ENCODE results near the gene RHBDL3.
A peak's percentile ranks its signal among the peaks of the same experiment; 100 is the strongest.
"Not testable (repeated sequence)": the region's sequence is repeated elsewhere in the genome, so short reads cannot be mapped to it uniquely, and the experiment has no call there.

Gene RHBDL3

DNA sequence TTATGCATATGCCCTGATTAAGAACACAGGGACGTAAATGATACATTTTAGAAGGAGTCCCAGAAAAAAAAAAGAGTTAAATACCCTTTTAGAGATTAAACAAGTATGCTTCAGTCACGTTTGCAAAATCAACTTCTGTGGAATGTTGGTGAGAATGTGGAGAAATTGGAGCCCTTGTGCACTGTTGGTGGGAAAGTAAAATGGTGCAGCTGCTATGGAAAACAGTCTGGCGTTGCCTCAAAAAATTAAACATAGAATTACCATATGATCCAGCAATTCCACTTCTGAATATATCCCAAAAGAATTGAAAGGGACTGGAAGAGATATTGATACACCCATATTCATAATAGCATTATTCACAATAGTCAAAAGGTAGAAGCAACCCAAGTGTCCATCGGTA lies 26.5 kb downstream of the RHBDL3 start:
- no peak for DNase-seq

DNA sequence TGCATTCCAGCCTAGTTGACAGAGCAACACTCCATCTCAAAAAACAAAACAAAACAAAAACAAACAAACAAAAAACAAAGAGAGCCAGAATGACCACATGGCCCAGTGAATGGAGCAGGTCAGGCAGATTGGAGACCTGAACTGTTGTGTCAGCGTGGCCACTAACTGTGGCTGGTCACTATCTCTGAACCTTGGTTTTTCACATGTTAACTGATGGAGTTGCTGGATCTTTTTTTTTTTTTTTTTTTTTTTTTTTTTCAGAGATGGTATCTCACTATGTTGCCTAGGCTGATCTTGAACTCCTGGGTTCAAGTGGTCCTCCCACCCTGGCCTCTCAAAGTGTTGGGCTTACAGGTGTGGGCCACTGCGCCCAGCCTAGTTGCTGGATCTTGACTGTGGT lies 31.8 kb downstream of the RHBDL3 start:
- DNase-seq: no peak

DNA sequence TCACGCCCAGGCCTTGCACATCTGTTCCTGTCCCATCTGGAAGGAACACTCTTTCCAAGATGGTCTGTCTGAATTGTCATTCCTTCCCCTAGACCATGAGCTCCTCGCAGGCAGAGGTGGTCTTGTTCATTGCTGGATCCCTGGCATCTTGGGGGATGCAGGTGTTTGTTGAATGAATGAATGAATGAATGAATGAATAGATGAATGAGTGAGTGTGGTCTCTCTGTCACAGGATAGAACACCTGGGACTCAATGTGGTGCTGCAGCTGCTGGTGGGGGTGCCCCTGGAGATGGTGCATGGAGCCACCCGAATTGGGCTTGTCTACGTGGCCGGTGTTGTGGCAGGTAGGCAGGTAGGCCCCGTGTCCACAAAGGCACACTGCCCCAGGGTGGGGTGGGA lies 32.2 kb downstream of the RHBDL3 start:
- no peak for DNase-seq

GRCh38 chr17:32298298-32298697 lies 32.7 kb downstream of the RHBDL3 start:
- no peak for DNase-seq

DNA sequence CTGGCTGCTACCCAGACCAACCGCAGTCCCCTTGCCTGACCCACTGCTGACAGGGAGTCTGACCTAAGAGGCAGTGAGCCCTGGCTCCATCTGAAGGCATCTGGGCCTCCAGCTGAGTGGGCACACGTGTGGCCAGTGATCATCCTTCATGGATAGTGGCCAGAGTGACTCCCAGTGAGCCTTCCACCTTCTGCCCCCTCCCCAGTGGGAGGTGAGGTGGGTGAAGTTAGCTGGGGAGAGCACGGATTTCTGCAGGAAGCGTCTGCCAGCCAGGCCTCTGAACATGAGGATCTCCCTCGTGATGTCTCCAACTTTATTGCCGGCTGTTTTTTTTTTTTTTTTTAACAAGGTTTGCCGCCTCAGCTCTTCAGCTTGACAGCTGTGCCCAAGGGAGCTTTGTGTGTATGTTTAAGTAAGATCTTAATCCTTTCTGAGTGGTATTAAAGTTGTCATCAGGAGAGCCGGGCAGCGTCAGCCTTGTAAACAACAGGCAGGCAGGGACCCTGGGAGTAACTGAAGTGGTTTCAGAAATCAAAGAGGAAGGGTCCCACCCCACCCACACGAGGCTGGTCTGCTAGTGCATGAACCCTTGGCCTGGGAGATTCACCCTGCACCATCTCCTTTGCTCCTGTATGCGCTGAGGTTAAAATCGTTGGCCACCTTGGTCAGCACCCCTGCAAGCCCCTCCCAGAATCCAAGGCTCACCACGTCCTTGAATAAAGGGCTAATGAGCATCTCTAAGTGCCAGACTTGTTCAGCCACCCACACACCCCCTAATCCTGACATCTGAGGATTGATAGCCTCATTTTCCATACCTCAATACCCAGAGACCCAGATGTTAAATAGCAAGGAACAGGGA lies 33.3 kb downstream of the RHBDL3 start:
- no peak for DNase-seq

DNA sequence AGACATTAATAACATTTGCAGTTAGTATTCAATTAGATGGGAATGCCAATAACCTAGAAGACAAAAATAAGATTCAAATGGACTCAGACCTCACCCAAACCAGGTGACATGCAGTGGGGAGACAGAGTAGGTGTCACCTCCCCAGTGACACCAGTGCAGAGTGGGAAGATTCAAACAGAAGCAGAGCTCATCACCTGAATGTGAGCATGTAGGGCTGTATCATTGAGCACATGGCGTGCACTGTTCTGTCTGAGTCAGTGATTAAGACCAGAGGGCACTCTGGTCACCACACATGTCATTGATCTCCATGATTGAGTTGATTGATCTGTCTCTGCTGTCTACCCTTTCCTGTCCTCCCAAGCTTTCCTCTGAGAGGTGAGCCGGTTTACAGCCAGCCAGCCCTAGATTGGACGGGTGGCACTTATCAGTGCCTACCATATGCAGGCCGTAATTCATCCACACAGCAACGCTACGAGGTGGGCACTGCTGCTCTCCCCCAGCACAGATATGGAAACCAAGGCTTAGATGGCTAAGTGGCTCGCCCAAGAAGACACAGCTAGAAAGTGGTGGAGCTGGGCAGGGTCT lies 34.0 kb downstream of the RHBDL3 start:
- DNase-seq: no peak

GRCh38 chr17:32302037-32302436 lies 36.4 kb downstream of the RHBDL3 start:
- no peak for DNase-seq

DNA sequence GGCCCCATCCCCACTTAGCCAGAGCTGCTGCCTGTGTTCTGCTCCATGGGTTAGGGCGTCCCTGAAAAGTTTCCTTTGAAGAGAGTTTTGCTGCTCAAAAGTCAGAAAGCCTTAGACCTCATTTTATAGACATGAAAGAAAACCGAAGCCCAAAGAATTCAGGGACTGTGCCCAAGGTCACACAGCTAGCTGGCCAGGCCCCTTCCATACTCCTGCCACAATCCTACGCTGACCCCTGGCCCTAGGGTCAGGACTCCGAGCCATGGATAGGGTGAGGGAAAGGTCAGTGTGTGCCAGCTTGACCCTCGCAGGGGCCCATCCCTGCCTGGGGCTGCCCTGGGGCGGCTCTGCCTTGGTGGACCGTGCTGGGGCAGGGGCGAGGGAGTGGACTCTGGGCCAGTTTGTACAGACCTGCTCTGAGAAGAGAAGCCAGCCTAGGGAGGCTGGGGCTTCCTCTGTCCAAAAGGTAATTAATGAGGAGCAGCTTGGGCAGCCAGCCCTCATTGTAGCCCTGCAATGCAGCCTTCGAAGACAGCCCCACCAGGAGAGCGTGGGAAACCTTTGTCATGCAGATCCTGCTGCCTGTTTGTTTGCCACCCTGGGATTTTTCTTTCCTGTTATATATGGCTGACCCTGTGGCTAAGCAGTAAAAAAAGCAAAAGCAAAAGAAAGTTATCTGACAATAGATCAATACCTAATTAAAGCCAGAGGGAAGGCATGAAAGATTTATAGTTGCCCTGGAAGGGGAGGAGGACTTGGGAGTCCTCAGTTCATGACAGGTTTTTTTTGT lies 37.4 kb downstream of the RHBDL3 start:
- DNase-seq: no peak

GRCh38 chr17:32303781-32304288 lies 38.2 kb downstream of the RHBDL3 start:
- no peak for DNase-seq

DNA sequence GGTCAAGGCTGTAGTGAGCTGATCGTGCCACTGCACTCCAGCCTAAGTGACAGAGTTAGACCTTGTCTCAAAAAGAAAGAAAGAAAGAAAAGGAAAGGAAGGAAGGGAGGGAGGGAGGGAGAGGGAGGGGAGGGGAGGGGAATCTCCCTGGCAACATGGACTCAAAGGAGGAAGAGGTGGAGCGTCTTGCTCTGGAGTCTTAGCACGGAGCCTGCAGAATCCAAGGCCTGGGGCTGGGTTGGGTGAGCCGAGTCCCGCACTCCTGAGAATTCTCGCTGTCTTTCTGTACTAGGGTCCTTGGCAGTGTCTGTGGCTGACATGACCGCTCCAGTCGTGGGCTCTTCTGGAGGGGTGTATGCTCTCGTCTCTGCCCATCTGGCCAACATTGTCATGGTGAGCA lies 39.4 kb downstream of the RHBDL3 start:
- DNase-seq: no peak

GRCh38 chr17:32307658-32308057 lies 42.0 kb downstream of the RHBDL3 start:
- DNase-seq: no peak

- no peak for DNase-seq
Measured at GRCh38 chr17:32311028-32311536, 45.5 kb downstream of the RHBDL3 start.

DNA sequence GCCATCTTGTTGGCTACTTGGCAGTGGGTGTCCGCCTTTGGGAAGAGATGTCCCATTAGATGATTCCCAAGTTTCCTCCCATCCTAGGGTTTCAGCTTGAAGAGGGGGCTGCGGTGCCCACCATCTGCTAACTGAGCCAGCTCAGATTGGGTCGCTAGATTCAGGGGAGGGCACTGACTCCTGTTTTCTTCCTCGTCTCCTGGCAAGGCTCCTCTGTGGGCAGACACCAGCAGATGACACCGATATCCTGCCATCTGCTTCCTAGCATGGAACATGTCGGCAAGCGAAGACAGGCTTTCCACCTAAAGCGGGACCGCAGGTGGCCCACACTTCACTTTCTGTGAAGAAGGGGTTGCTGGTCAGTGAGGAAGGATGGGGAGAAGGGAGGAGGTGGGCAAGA lies 49.0 kb downstream of the RHBDL3 start:
- no peak for DNase-seq

- DNase-seq: no peak
Measured at GRCh38 chr17:32315171-32315570, 49.5 kb downstream of the RHBDL3 start.

- DNase-seq: not testable (repeated sequence)
Measured at GRCh38 chr17:32316653-32317052, 51.0 kb downstream of the RHBDL3 start.

DNA sequence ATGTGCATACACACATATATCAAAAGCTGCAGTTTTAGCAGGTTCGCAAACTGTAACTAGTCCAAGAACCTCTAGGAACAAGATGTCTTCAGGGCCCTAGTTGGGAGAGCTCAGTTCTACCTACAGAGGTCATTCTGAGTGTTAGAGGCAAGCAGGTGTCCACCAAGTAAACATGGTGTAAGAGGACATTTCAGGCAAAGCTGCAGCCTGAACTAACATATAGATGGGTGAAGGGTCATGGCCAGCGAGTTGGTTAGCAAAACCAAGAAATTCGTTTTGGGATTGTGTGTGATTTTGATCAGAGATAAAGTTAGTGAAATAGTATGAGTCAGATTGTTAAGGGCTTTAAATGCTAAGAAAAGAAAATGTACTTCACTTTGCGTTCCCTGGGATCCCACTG lies 51.7 kb downstream of the RHBDL3 start:
- DNase-seq: no peak

GRCh38 chr17:32318071-32318470 lies 52.4 kb downstream of the RHBDL3 start:
- no peak for DNase-seq

- peak; percentile 64 for DNase-seq
Measured at GRCh38 chr17:32319548-32319905, 53.9 kb downstream of the RHBDL3 start.

DNA sequence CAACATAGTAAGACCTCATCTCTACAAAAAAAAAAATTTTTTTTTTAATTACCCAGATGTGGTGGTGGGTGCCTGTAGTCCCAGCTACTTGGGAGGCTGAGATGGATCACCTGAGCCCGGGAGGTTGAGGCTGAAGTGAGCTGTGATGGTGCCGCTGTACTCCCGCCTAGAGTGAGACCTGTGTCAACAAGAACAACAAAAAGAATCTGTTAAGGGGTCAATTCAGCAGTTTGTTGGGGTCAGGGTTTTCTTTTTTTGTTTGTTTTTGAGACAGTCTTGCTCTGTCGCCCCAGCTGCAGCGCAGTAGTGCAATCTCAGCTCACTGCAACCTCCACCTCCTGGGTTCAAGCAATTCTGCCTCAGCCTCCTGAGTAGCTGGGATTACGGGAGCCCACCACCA lies 54.4 kb downstream of the RHBDL3 start:
- not testable (repeated sequence) for DNase-seq

DNA sequence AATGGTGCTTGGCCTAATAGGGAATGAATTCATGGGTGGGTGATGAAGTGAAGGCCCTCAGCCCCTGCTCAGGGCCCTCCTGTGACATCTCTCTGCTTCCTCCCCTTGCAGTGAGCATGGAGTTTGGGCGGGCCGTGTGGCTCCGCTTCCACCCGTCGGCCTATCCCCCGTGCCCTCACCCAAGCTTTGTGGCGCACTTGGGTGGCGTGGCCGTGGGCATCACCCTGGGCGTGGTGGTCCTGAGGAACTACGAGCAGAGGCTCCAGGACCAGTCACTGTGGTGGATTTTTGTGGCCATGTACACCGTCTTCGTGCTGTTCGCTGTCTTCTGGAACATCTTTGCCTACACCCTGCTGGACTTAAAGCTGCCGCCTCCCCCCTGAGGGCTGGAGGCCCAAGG lies 55.2 kb downstream of the RHBDL3 start:
- DNase-seq: no peak

DNA sequence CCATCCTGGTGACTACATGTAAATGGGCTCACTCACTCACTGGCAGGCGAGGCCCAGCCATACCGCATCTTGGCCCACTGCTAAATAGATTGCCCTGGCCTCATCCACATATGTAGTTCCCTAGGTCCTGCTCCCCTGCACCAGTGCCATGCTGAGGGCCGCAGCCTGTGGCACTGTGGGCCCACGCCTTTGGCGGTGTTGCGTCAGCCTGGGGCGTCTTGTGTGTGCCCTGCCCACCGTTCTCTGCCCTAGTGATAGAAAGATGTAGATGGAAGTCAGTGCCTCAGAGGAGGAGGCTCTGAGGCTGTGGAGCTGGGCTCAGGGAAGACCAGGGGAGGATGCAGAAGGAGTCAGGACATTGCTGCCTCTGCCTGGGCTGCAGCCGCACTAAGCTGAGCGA lies 57.4 kb downstream of the RHBDL3 start:
- DNase-seq: no peak

DNA sequence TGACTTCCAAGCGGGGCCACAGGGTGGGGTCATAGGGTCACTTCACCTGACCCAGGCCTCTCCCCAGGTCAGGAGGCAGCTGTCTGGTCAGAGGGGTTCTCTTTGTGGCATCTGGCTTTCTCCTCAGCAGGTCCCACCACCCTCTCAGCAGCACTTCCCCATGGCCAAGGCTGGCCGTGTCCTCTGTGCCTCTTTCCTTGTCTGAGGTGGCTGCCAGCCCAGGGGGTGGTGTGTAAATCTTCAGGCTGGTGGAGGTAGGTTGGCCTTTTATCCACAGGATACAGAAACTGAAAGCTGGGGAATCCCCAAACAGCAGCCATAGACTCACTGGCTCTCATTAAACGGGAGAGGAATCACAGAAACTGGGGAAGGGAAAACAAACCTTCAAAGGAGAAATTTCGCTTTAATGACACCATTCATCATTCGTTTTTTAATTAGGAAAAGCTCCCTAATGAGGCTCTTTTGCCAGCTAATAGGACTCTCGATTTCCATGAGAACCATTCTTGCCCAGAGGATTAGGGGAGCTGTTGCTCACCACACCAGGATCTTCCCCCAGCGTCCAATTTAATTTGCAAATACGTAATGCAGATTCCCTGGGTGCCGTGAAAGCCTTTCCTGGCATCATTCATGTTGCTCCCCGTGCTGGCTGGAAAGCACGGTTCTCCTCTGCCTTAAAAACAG lies 58.3 kb downstream of the RHBDL3 start:
- no peak for DNase-seq

DNA sequence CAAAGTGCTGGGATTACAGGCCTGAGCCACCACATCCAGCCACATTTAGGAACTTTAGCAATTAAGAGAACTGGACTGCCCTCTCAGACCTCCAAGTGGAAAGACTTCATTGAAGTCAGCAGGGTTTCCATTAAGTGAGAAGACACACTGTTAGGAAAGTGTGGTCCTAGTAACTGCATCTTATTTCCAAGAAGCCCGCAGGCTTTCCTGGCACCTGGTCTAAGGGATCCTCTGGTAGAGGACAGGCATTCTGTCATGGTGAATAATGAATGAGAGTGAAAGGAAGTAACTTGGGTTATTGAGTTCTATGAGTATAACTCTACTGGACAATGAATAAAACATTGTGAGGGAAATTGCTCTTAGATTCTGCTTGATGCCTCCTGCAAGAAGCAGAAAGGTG lies 62.3 kb downstream of the RHBDL3 start:
- no peak for DNase-seq

Measured in effector CD4-positive, alpha-beta T cell (primary cell).